Measurements from ENCODE around the gene DNAH6.

- TF ChIP-seq POLR2A (IDR thresholded peaks at IDR 0.05; ENCODE audit: low read length): no peak
- no peak for TF ChIP-seq GATA1 (IDR thresholded peaks at IDR 0.05; ENCODE audit: low read depth, low read length)
Measured at GRCh38 chr2:84669122-84669521, 152.8 kb downstream of the DNAH6 start.

Measured in erythroblast (primary cell).